ENCODE results near the gene GRID2.

DNA sequence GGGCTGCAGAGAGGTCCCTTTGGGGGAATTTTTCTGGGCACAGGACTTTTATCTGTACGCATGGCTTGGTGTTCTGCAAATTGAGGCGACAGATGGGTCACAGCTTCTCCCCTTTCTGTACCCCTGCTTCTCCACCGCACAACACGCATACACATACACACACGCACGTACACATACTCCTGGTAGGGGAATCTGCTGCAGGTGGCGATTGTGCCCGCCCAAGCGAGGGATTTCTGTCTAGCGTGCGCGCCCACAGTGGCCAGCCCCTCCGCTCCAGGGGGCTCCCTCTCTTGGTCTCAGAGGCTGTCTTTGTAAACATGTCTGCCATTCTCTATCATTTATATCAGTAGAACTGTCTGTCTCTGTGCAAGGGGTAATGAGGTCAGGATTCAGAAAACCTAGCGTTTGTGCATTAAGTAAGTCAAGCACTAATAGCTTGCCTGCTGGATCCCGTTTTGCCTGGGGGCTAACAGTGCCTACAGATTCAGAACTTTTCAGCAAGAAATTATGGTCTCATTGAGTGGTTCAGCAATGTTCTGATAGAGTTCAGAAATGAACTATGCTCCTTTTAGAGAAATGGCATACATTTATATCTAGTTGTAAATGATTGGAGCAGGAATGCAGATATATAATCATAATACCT lies 2.2 kb downstream of the GRID2 start:
- TF ChIP-seq POLR2A (IDR thresholded peaks at IDR 0.05) (no peak), POLR2AphosphoS5 (IDR thresholded peaks at IDR 0.05) (no peak)
- TF ChIP-seq, protein P1, sequence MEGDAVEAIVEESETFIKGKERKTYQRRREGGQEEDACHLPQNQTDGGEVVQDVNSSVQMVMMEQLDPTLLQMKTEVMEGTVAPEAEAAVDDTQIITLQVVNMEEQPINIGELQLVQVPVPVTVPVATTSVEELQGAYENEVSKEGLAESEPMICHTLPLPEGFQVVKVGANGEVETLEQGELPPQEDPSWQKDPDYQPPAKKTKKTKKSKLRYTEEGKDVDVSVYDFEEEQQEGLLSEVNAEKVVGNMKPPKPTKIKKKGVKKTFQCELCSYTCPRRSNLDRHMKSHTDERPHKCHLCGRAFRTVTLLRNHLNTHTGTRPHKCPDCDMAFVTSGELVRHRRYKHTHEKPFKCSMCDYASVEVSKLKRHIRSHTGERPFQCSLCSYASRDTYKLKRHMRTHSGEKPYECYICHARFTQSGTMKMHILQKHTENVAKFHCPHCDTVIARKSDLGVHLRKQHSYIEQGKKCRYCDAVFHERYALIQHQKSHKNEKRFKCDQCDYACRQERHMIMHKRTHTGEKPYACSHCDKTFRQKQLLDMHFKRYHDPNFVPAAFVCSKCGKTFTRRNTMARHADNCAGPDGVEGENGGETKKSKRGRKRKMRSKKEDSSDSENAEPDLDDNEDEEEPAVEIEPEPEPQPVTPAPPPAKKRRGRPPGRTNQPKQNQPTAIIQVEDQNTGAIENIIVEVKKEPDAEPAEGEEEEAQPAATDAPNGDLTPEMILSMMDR (IDR thresholded peaks at IDR 0.05): no peak

Measured in breast epithelium (tissue), 3 donors.